Measurements from ENCODE around the gene SFSWAP. TPM values are rescaled to one million over a fixed set of nuclear protein-coding genes. Genes with fewer than 3 reads are reported as not detected.

Gene SFSWAP
- total RNA-seq, 4 donors from 2014 or later, result 47.3 to 169 (median 75.6) TPM

DNA sequence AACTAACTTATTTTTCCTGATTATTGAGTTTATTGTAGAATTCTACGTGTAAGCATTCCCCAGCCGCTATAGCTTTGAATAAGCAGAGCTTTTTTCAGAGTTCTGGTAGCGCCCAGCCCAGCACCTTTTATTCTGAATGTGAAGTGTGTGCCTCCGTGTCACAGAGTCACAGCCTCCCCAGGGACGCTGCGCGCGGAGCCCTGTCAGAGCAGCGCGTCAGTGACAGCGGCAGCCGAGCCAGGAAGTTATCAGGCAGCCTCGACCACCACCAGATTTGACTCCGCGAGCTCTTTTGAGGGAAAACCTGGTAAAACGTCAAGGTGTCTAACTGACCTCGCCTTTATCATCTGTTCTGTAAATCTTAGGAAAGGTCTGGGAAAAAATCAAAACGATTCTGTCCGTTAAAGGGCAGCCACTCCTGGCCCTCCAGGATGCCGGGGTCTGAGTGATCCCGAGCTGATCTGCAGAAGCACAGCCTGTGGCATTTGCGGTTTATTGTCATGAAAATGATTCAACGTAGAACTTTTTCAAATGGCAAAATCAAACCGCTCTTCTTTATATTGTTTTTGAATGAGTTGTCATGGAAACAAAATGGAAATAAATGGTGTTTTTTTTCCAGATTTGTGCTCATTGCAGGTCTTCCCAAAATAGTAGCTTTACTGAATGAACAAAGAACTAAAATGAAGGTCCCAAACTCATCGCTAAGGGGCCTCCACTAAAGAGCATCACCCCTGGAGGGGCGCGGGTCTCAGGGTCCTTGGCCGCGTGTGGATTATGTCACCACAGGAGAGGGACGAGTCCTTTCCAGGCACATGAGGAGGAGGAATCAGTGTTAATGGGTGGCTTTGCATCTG is 74.2 kb downstream of the SFSWAP start:
- H3K9me3 ChIP-seq, result no peaks in the 10 kb centered on the region
- peaks cover 0 to 75% (median 4%) of the 10 kb centered on the region in 3 donors for H3K36me3 ChIP-seq
- TF ChIP-seq, protein P1, sequence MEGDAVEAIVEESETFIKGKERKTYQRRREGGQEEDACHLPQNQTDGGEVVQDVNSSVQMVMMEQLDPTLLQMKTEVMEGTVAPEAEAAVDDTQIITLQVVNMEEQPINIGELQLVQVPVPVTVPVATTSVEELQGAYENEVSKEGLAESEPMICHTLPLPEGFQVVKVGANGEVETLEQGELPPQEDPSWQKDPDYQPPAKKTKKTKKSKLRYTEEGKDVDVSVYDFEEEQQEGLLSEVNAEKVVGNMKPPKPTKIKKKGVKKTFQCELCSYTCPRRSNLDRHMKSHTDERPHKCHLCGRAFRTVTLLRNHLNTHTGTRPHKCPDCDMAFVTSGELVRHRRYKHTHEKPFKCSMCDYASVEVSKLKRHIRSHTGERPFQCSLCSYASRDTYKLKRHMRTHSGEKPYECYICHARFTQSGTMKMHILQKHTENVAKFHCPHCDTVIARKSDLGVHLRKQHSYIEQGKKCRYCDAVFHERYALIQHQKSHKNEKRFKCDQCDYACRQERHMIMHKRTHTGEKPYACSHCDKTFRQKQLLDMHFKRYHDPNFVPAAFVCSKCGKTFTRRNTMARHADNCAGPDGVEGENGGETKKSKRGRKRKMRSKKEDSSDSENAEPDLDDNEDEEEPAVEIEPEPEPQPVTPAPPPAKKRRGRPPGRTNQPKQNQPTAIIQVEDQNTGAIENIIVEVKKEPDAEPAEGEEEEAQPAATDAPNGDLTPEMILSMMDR (IDR thresholded peaks at IDR 0.05), result no peak
- TF ChIP-seq POLR2A (IDR thresholded peaks at IDR 0.05), result no peak
- no peak overlapping the region for H3K4me3 ChIP-seq
- no peaks in the 10 kb centered on the region for H3K27me3 ChIP-seq
- peak in 1 of 3 donors; percentile 16 for DNase-seq
- no peak overlapping the region for H3K27ac ChIP-seq
- H3K4me1 ChIP-seq, result no peaks in the 10 kb centered on the region

DNA sequence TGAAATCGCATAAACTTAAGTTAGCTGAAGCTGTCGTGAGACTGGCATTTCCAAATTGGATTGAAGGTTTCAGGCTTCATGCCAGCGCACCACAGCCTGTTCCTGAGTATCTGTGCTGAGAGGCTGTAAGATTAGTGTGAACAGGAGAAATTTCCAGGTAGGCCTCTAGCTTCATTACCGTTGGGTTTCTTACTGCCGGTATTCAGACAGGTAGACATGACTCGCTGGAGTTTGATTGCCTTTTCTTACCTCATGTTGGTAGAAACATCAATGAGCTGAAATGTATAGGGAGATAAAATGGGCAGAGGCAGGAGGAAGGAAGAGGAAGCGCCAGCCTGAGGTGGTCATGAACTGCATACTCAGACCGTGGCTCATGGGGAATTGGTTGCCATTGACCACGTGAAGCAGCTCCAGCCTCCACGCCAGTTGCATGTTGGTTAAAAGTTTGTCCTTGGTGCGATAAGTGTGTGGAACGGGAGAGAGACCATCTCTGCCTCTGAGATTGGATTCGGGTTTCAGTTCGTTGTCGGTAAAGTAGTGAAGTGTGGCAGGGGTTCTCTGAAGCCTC is 75.0 kb downstream of the SFSWAP start:
- no peak overlapping the region for H3K4me3 ChIP-seq
- DNase-seq, result no peak
- TF ChIP-seq POLR2A (IDR thresholded peaks at IDR 0.05), result no peak
- TF ChIP-seq, protein P1 (IDR thresholded peaks at IDR 0.05), result no peak
- H3K4me1 ChIP-seq, result no peaks in the 10 kb centered on the region
- H3K27ac ChIP-seq, result no peak overlapping the region
- no peaks in the 10 kb centered on the region for H3K27me3 ChIP-seq
- no peaks in the 10 kb centered on the region for H3K9me3 ChIP-seq
- peaks cover 0 to 72% (median 4%) of the 10 kb centered on the region in 3 donors for H3K36me3 ChIP-seq

DNA sequence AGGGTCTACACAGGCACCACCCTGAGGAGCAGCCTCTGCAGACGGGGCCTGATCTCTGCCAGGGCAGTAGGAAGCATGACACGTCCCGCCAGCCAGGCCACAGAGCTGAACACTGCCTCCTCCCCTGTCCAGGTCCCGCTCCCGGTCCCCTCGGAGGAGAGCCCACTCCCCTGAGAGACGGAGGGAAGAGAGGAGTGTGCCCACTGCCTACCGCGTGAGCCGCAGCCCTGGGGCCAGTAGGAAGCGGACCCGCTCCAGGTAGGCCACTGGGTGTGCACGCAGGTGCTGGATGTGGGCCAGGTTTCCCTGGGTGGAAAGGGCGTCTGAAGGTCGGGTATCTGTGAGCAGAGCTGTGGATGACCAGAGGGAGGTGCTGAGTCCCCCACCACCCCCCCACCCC is 75.4 kb downstream of the SFSWAP start:
- H3K27ac ChIP-seq, result no peak overlapping the region
- no peaks in the 10 kb centered on the region for H3K27me3 ChIP-seq
- no peak overlapping the region for H3K4me3 ChIP-seq
- no peaks in the 10 kb centered on the region for H3K4me1 ChIP-seq
- H3K36me3 ChIP-seq, result peaks cover 0 to 70% (median 4%) of the 10 kb centered on the region in 3 donors
- peak in 1 of 3 donors; percentile 44 for DNase-seq
- H3K9me3 ChIP-seq, result no peaks in the 10 kb centered on the region
- TF ChIP-seq POLR2A (IDR thresholded peaks at IDR 0.05), result no peak
- TF ChIP-seq, protein P1 (IDR thresholded peaks at IDR 0.05), result no peak

DNA sequence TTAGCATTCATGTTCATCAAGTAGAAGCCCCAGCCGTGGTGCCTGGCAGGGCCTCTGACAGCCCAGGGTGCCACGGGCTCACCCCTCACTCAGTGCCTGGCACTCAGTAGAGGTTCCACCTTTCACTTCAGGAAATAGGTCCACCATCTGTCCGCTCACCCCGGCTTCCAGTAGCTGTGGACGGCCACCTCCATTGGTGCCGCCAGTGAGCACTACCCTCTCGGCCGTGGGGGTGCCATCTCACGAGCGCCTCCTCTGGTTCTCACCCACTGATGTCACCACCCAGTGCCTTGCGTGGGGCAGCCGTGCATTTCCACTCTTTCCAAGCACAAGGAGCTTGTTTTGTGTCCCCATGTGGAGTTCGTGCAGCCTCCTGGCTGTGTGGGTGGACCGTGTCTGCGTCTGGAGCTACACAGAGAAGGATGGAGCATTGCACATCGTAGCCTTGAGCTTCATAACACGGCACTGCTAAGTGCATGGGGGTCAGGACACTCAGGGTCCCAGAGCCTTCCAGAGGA is 76.3 kb downstream of the SFSWAP start:
- no peaks in the 10 kb centered on the region for H3K4me1 ChIP-seq
- H3K4me3 ChIP-seq, result no peak overlapping the region
- TF ChIP-seq, protein P1 (IDR thresholded peaks at IDR 0.05), result no peak
- no peak for TF ChIP-seq POLR2A (IDR thresholded peaks at IDR 0.05)
- H3K27ac ChIP-seq, result no peak overlapping the region
- peak in 1 of 3 donors; percentile 44 for DNase-seq
- no peaks in the 10 kb centered on the region for H3K27me3 ChIP-seq
- H3K36me3 ChIP-seq, result peaks cover 0 to 70% (median 1%) of the 10 kb centered on the region in 3 donors
- H3K9me3 ChIP-seq, result no peaks in the 10 kb centered on the region

DNA sequence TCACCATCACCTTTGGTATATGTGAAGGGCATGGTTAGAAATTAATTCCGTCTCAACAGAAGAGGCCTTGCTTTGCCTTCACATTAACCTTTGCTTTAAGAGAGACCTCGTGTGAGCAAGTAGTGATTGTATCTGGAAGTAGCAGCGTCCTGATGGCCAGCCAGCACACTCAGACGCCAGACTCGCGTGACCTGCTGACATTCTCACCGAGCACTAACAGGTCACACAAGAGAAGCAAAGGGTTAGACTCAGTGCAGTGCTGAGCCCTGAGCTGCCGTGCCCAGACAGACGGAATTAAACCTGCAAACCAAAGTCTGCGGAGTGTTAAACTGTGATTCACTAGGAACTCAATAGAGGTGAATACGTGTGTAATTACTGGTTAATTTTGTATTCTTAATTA is 77.2 kb downstream of the SFSWAP start:
- TF ChIP-seq POLR2A (IDR thresholded peaks at IDR 0.05), result no peak
- TF ChIP-seq, protein P1 (IDR thresholded peaks at IDR 0.05), result no peak

More for the DNA sequence above, 77.2 kb downstream of the SFSWAP start:
- H3K4me1 ChIP-seq, result no peaks in the 10 kb centered on the region
- DNase-seq, result no peak
- H3K36me3 ChIP-seq, result peaks cover 0 to 69% (median 0%) of the 10 kb centered on the region in 3 donors
- H3K27ac ChIP-seq, result no peak overlapping the region
- no peaks in the 10 kb centered on the region for H3K9me3 ChIP-seq
- no peaks in the 10 kb centered on the region for H3K27me3 ChIP-seq
- H3K4me3 ChIP-seq, result no peak overlapping the region
